Measurements from ENCODE around the gene ELL2.

ELL2 gene

DNA sequence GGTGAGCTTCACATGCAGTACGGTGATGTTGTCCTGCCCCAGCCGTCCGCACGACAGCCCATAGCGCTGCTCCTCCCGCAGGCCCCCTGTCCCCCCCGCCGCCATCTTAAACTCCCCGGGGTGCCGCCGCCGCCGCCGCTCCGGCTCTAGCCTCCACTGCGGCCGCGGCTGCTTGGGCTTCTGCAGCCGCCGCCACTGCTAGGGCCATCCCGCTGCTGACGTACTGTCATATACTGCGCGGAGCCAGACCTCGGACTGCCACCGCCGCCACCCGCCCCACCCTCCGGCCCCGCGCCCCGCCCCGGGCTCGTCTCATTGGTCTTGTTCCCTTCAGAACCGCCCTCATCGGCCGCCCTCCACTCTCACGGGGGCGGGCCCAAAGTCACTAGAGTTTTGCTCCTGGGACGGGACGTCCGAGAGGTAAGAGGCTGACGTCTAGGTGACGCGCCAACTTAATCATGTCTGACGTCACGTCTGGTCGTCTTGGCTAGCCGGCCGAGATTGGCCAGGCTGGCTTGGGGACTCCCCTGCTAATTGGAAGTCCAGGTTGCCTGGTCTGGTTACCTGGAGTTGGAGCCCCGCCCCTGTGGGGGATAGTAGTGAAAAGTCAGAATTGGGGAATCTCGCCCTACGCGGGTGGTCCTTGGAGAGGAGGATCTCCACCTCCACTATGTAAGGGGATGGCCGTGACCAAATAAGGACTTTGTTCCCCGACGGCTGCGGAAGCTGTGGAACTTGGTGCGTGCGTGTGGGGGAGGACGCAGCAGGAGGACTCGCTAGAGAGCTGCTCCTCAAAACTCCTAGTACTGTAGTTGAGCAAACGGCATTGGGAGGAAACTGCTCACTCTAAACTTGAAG is at the start of gene ELL2:
Gene ELL2 (minus strand): TSS at position 235 of the 858 bp plus-strand sequence. CDS start 130 bp downstream, at position 105.
- peak; percentile 95 to 99 for DNase-seq (ENCODE audit: low read depth in 2 of 2)

- DNase-seq (ENCODE audit: low read depth in 2 of 2): no peak
Measured at GRCh38 chr5:96008987-96009647, 47.5 kb upstream of the ELL2 start.

GRCh38 chr5:96008487-96008886 is 46.8 kb upstream of the ELL2 start:
- DNase-seq (ENCODE audit: low read depth in 2 of 2): no peak

GRCh38 chr5:96007051-96007450 is 45.4 kb upstream of the ELL2 start:
- no peak for DNase-seq (ENCODE audit: low read depth in 2 of 2)

GRCh38 chr5:96006291-96006690 is 44.6 kb upstream of the ELL2 start:
- DNase-seq (ENCODE audit: low read depth in 2 of 2): no peak

- DNase-seq (ENCODE audit: low read depth in 2 of 2): no peak
Measured at GRCh38 chr5:96004754-96005153, 43.1 kb upstream of the ELL2 start.

- no peak for DNase-seq (ENCODE audit: low read depth in 2 of 2)
Measured at GRCh38 chr5:96004087-96004486, 42.4 kb upstream of the ELL2 start.

GRCh38 chr5:96001262-96001661 is 39.6 kb upstream of the ELL2 start:
- DNase-seq (ENCODE audit: low read depth in 2 of 2): no peak

DNA sequence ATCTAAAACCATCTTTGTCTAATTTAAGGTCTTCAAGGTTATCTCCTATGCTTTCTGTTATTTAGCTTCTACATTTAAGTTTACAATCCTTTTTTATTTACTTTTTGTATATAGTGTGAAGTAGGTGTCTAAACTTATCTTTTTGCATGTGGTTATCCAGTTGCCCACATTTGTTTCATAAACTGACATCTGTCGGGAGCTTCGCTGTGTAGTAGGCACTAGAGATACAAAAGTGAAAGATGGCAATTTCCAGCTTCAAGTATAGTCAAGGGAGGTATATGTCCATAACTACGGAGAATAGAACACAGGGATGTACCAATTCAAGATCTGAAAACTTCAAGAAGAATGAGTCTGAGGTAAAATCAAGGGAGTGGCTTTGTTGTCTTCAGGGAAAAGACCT is 38.7 kb upstream of the ELL2 start:
- DNase-seq (ENCODE audit: low read depth in 2 of 2): no peak

- DNase-seq (ENCODE audit: low read depth in 2 of 2): no peak
Measured at GRCh38 chr5:95996904-95997723, 35.5 kb upstream of the ELL2 start.

- no peak for DNase-seq (ENCODE audit: low read depth in 2 of 2)
Measured at GRCh38 chr5:95995962-95996489, 34.4 kb upstream of the ELL2 start.

DNA sequence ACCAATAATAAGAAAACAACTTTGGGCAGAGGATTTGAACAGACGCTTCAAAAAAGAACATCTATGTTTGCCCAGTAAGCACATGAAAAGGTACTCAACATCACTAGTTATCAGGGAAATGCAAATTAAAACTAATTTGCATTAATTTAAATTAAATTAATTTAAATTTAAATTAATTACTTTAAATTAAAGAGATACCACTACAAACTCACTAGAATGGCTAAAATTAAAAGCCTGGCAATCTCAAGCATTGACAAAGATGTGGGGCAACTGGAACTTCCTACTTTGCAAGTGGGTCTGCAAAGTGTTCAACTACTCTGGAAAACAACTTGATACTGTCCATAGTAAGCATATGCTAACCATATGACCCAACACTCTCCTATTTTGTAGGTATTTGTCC is 32.1 kb upstream of the ELL2 start:
- no peak for DNase-seq (ENCODE audit: low read depth in 2 of 2)

DNA sequence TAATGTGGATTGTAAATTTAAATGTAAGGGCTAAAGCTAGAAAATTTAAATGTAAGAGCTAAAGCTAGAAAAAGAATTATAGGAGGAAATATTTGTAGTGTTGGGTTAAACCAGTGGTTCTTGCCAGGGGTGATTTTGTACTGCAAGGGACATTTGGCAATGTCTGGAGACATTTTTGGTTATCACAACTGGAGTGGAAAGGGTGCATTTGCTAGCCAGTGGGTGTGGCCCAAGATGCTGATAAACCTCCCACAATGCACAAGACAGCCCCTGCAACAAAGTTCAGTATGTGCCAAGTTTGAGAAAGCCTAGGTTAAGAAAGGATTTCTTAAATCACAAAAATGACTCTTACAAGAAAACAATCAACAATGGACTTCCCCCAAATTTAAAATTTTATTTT is 31.6 kb upstream of the ELL2 start:
- DNase-seq (ENCODE audit: low read depth in 2 of 2): no peak

- DNase-seq (ENCODE audit: low read depth in 2 of 2): no peak
Measured at GRCh38 chr5:95989283-95990048, 27.8 kb upstream of the ELL2 start.

- no peak for DNase-seq (ENCODE audit: low read depth in 2 of 2)
Measured at GRCh38 chr5:95988877-95989276, 27.2 kb upstream of the ELL2 start.

DNA sequence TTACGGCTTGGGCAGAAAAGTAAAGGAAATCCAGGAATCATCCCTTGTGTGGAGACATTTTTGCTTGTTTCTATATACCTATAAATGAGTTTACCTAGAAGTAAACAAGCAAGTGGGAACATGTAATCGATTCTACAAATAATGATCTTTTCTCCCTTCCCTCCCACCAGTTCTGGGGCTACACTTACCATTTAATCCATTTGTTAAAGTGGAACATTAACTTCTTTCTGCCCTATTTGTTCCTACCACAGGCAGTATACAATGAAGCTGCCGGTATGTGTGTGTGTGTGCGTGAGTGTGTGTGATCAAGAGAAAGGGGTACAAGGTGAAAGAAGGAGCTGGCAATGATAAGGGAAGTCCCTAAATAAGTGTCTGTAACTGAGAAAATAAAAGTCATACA is 26.4 kb upstream of the ELL2 start:
- no peak for DNase-seq (ENCODE audit: low read depth in 2 of 2)

- no peak for DNase-seq (ENCODE audit: low read depth in 2 of 2)
Measured at GRCh38 chr5:95986937-95987520, 25.4 kb upstream of the ELL2 start.

DNA sequence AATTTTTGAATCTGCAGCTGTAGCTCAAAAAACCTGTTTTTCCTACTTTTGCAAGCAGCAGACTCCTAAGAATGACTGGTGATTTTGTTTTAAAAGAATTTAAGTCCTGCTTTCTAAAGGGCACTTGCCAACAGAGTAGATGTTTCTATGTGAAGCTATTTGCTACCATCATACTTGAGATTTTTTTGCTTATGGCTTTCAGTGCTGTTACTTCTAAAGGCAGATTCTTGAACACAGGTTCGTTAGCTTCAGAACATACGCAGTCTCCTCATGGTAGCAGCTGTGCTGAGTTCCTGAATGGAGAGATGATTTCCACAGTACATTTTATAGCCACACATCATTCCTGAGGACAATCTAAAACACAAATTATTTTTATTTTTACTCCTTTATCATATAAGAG is 24.4 kb upstream of the ELL2 start:
- no peak for DNase-seq (ENCODE audit: low read depth in 2 of 2)

DNA sequence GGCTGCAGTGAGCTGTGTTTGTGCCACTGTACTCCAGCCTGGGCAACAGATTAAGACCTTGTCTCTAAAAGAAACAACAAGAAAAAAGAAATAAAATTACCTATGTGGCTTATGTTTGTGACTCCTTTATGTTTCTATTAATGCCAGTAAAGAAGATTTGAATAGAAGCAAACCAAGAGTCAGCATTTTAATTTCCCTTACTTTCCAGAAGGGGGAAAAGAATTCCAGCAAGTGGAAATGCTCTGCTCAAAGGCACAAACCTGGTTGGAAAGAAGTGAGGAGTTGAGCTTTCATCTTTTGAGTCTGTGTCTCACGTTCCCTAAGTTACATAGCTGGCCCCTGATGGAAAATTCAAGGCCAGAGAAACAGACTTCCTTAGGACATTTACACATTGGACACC is 23.6 kb upstream of the ELL2 start:
- DNase-seq (ENCODE audit: low read depth in 2 of 2): no peak

DNA sequence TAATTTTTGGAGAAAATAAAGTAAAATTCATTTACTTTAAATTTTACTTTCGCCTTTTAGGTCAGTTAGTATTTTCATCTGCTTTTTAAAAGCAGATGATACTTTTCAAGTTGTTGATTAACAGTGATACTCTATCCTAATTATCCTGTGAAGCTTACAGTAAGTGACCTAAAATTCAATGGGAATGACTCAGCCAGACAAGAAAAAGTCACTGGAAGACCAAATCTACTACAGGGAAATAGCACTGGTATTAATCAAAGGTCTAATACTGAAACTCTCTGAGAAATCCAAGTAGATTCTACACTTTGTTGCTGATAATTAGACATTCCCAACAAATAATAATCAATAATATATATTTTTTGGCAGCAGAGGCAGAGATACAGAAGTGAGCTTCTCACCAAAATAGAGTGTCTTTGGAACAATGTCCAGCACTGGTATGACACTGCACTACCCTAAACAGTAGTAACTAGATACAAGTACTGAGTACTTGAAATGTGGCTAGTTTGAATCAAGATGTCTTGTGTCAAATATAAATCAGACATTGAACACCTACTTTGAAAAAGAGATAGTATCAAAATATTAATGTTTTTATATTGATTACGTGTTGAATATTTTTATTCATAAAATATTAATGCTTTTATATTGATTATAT is 22.8 kb upstream of the ELL2 start:
- no peak for DNase-seq (ENCODE audit: low read depth in 2 of 2)

GRCh38 chr5:95983509-95983908 is 21.9 kb upstream of the ELL2 start:
- no peak for DNase-seq (ENCODE audit: low read depth in 2 of 2)
